Parathyroid adenoma (tissue), 2 donors: ENCODE data around the gene VIPR2.
"Not testable (repeated sequence)": the region's sequence is repeated elsewhere in the genome, so short reads cannot be mapped to it uniquely, and the experiment has no call there.

Source experiments
- H2AFZ ChIP-seq: fragments of 300-600 bp; sonication (generic); one replicate; pipeline ENCODE4 v1.7.0; 2017; ENCODE audit warnings: antibody characterized with exemption, mild to moderate bottlenecking
- H3K27ac ChIP-seq: fragments of 300-600 bp; sonication (generic); one replicate; pipeline ENCODE4 v1.7.0; 2017
- H3K27me3 ChIP-seq: fragments of 300-600 bp; sonication (generic); one replicate; pipeline ENCODE4 v1.7.0; 2017; ENCODE audit warnings: low read length; ENCODE audit not compliant: control insufficient read depth, insufficient read depth
- H3K36me3 ChIP-seq: fragments of 300-600 bp; sonication (generic); one replicate; pipeline ENCODE4 v1.7.0; 2017; ENCODE audit warnings: low read length; ENCODE audit not compliant: control insufficient read depth, insufficient read depth
- H3K4me1 ChIP-seq: fragments of 300-600 bp; sonication (generic); one replicate; pipeline ENCODE4 v1.7.0; 2017; ENCODE audit warnings: control low read depth
- H3K4me2 ChIP-seq: fragments of 300-600 bp; sonication (generic); one replicate; pipeline ENCODE4 v1.7.0; 2017; ENCODE audit warnings: low read length
- H3K4me3 ChIP-seq: fragments of 300-600 bp; sonication (generic); one replicate; pipeline ENCODE4 v1.7.0; 2017; ENCODE audit warnings: low read depth, low read length
- H3K79me2 ChIP-seq: fragments of 300-600 bp; sonication (generic); one replicate; pipeline ENCODE4 v1.7.0; 2017; ENCODE audit warnings: control low read depth
- H3K9ac ChIP-seq: fragments of 300-600 bp; sonication (generic); one replicate; pipeline ENCODE4 v1.7.0; 2017; ENCODE audit warnings: mild to moderate bottlenecking
- H3K9me3 ChIP-seq: fragments of 300-600 bp; sonication (generic); one replicate; pipeline ENCODE4 v1.7.0; 2017; ENCODE audit warnings: low read length; ENCODE audit not compliant: control insufficient read depth
- TF ChIP-seq, protein P1 (sequence below): fragments of 300-600 bp; sonication (generic); IDR thresholded peaks from one replicate; pipeline ENCODE4 v1.7.0; 2017; ENCODE audit warnings: antibody characterized with exemption, mild to moderate bottlenecking
- donor health status: primary hyperparathyroidism.

VIPR2 gene

DNA sequence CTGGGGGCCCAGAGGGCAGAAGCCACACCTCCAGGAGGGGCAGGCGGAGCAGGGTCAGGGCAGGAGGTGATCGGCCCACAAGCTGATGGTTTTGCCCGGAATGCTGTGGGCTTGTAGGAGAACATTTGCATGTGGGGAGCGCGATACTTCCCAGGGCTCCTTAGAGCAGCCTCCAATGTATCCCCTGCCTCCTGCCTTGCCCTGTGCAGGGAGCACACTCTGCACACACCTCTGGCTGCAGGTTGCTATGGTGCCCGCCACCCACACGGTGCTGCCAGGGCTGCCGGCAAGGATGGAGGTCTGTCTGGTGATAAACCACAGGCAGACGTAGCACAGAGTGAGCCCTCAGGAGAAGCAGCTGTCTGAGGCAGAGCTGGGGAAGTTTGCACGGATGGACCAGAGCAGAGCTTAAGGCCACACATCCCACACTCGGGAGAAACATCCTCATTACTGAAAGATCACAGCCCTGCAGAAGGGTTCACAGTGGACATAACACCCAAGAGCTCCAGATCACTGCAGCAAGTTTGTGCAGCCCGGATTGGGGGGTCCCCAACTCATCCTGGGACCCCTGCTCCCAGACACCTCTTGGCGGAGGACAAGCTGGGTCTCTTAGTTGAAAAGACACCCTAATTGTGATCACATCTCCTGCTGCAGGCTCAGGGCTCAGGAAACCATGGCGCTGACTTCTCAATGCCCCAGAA is 41.8 kb downstream of the VIPR2 start:
- H2AFZ ChIP-seq, result no peak overlapping the region
- H3K4me2 ChIP-seq, result no peak overlapping the region
- TF ChIP-seq, protein P1, sequence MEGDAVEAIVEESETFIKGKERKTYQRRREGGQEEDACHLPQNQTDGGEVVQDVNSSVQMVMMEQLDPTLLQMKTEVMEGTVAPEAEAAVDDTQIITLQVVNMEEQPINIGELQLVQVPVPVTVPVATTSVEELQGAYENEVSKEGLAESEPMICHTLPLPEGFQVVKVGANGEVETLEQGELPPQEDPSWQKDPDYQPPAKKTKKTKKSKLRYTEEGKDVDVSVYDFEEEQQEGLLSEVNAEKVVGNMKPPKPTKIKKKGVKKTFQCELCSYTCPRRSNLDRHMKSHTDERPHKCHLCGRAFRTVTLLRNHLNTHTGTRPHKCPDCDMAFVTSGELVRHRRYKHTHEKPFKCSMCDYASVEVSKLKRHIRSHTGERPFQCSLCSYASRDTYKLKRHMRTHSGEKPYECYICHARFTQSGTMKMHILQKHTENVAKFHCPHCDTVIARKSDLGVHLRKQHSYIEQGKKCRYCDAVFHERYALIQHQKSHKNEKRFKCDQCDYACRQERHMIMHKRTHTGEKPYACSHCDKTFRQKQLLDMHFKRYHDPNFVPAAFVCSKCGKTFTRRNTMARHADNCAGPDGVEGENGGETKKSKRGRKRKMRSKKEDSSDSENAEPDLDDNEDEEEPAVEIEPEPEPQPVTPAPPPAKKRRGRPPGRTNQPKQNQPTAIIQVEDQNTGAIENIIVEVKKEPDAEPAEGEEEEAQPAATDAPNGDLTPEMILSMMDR, result no peak
- H3K27ac ChIP-seq, result no peak overlapping the region
- H3K79me2 ChIP-seq, result no peaks in the 10 kb centered on the region
- H3K4me1 ChIP-seq, result no peaks in the 10 kb centered on the region
- H3K9ac ChIP-seq, result no peak overlapping the region
- no peak overlapping the region for H3K4me3 ChIP-seq
- H3K36me3 ChIP-seq, result no peaks in the 10 kb centered on the region
- no peaks in the 10 kb centered on the region for H3K9me3 ChIP-seq
- H3K27me3 ChIP-seq, result no peaks in the 10 kb centered on the region

DNA sequence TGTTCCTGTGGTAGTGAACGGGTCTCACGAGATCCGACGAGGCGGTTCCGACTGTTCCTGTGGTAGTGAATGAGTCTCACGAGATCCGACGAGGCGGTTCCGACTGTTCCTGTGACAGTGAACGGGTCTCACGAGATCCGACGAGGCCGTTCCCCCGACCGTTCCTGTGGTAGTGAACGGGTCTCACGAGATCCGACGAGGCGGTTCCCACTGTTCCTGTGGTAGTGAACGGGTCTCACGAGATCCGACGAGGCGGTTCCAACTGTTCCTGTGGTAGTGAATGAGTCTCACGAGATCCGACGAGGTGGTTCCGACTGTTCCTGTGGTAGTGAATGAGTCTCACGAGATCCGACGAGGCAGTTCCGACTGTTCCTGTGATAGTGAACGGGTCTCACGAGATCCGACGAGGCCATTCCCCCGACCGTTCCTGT is 43.0 kb downstream of the VIPR2 start:
- H3K9me3 ChIP-seq, H3K4me1 ChIP-seq, H3K36me3 ChIP-seq, H3K27me3 ChIP-seq, H3K79me2 ChIP-seq, H3K9ac ChIP-seq, H2AFZ ChIP-seq, H3K4me3 ChIP-seq, H3K4me2 ChIP-seq, H3K27ac ChIP-seq: not testable (repeated sequence)

DNA sequence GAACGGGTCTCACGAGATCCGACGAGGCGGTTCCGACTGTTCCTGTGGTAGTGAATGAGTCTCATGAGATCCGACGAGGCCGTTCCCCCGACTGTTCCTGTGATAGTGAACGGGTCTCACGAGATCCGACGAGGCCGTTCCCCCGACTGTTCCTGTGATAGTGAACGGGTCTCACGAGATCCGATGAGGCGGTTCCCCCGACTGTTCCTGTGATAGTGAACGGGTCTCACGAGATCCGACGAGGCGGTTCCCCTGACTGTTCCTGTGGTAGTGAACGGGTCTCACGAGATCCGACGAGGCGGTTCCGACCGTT is 43.6 kb downstream of the VIPR2 start:
- not testable (repeated sequence) for H3K4me2 ChIP-seq, H3K4me3 ChIP-seq, H3K4me1 ChIP-seq, H3K36me3 ChIP-seq, H3K27me3 ChIP-seq, H3K9ac ChIP-seq, H3K9me3 ChIP-seq, H2AFZ ChIP-seq, H3K27ac ChIP-seq, H3K79me2 ChIP-seq

DNA sequence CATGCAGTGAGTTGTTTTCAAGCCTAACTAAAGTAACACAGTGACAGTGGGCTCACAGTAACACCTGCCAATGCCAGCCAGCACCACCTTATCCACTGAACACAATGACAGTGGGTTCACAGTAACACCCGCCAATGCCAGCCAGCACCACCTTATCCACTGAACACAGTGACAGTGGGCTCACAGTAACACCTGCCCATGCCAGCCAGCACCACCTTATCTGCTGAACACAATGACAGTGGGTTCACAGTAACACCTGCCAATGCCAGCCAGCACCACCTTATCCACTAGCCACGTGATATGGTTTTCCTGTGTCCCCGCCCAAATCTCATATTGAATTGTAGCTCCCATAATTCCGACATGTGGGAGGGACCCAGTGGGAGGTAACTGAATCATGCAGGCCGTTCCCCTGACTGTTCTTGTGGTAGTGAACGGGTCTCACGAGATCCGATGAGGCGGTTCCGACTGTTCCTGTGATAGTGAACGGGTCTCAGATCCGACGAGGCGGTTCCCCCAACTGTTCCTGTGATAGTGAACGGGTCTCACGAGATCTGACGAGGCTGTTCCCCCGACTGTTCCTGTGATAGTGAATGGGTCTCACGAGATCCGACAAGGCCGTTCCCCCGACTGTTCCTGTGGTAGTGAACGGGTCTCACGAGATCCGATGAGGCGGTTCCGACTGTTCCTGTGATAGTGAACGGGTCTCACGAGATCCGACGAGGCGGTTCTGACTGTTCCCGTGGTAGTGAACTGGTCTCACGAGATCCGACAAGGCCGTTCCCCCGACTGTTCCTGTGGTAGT is 44.2 kb downstream of the VIPR2 start:
- H2AFZ ChIP-seq, H3K36me3 ChIP-seq, H3K4me1 ChIP-seq, H3K79me2 ChIP-seq, H3K9ac ChIP-seq, H3K9me3 ChIP-seq, H3K4me2 ChIP-seq, H3K27me3 ChIP-seq, H3K4me3 ChIP-seq, H3K27ac ChIP-seq: not testable (repeated sequence)

DNA sequence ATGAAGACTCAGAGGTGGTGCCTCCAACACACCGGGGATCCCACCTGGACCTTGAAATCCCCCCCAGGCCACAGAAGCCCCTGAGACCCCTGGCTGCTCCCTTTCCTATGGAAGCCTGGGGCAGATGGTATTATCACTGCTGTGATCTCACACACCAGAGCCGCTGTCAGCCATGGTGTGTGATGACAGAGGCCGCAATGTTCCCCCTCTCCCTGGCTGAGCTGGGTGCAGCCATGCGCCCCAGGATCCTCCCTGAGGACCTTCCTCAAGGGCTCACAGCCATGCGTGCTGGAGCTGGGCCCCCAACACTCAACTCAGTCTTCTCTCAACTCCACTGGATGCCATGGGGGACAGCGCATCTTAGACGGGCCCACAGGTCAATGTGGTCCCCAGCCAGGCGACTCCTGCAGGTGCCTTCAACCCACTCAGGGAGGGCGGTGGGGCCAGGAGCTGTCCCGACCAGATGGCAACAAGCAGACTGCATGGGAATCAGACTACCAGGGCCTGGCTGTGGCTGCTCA is 44.9 kb downstream of the VIPR2 start:
- TF ChIP-seq, protein P1, result no peak
- Histone ChIP-seq H3K9ac (no peak overlapping the region), H3K4me3 (no peak overlapping the region), H2AFZ (no peak overlapping the region), H3K9me3 (no peaks in the 10 kb centered on the region), H3K4me2 (no peak overlapping the region), H3K27ac (no peak overlapping the region), H3K79me2 (no peaks in the 10 kb centered on the region), H3K36me3 (no peaks in the 10 kb centered on the region), H3K4me1 (no peaks in the 10 kb centered on the region), H3K27me3 (no peaks in the 10 kb centered on the region)

DNA sequence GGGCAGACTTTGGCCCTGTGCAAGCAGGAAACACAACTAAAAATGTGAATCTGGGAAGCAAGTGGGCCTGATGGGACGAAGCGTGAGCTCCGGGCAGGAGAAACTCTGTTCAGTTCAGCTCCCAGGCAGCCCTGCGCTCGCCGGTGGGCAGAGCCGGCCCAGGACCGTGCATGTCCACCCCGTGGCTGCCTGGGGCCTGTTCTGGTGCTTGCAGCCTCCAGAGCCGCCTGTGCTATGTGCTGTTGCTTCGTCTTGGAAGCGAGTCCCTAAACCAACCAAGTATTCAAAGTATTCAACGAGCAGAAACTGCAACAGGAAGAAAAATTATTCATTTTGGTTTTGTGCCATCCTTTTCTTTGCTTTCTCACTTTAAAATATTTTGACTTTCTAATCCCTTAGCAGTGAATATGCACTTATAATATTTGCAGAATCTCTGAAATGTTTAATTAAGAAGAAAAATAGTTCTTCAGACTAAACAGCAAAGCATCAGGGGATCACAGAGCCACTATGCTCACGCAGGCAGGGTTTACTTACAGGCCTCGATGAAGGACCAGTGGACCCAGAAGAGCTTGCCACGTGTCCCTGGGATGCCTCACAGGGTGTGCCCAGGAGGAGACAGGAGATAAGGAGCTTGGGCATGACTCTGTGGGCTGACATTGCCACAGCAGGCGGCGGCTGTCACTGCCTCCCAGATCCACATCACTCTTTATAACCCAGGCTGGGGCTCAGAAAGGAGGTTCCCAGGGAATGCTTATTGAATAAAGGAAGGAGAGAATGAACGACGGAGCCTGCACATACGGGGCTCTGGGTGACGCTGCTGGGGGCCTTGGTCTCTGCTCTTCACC is 45.6 kb downstream of the VIPR2 start:
- H3K4me1 ChIP-seq, result no peaks in the 10 kb centered on the region
- H3K9me3 ChIP-seq, result no peaks in the 10 kb centered on the region
- no peaks in the 10 kb centered on the region for H3K36me3 ChIP-seq
- H3K79me2 ChIP-seq, result no peaks in the 10 kb centered on the region
- H3K4me3 ChIP-seq, result no peak overlapping the region
- H2AFZ ChIP-seq, result no peak overlapping the region
- no peak overlapping the region for H3K27ac ChIP-seq
- TF ChIP-seq, protein P1, result no peak
- H3K9ac ChIP-seq, result no peak overlapping the region
- H3K27me3 ChIP-seq, result no peaks in the 10 kb centered on the region
- H3K4me2 ChIP-seq, result no peak overlapping the region
